Stimulated activated CD4-positive, alpha-beta T cell treated with anti-CD3 and anti-CD28 coated beads, Interleukin-1b, Interleukin-23, amount 100 ng/mL, for 24 hours (primary cell): ENCODE data around the gene DROSHA.

ENCODE experiments used
- DNase-seq, 4 experiments: peaks; one replicate each; pipeline ENCODE4 v3.0.0-alpha.2; 2020; ENCODE audit warnings: low read depth in 4 of 4, low spot score in 1 of 4

Gene DROSHA

GRCh38 chr5:31523041-31523440 lies 8.9 kb downstream of the DROSHA start:
- no peak for DNase-seq

DNA sequence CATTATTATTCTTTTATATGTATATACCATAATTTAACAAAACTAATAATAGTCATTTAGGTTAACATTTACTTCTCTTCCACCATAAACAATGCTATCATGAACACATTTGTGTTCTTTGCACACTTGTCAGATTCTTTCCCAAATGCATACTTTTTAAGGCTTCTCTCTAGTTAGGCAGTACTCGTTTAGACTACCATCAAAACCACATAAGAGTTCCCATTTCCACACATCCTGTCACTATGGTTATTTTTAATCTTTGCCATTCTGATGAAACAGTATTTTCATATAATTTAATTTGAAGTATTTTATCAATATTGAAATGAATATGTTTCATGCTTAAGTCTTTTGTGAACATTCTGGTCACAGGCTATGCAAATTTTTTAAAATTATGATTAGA lies 15.1 kb downstream of the DROSHA start:
- DNase-seq, result no peak

- DNase-seq, result no peak
Measured at GRCh38 chr5:31511305-31511704, 20.6 kb downstream of the DROSHA start.

DNA sequence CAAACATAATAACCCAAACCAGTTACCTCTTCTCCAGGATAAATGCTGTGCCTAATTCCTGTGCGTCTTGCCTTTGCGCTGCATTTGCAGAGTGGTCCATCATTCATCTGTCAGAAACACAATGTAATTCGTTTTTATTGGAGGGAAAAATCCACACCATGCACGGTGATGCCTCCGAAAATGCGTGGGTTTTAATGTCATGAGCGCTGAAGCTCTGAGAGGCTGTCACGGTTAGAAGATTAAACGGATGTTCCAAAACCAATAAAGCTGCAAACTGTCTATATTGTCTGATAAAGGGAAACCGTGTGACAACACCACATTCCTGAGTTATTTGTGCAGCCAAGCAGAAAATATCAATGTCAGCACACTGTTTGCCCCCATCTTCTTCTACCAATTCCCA lies 27.4 kb downstream of the DROSHA start:
- no peak for DNase-seq

- no peak for DNase-seq
Measured at GRCh38 chr5:31502506-31502905, 29.4 kb downstream of the DROSHA start.

DNA sequence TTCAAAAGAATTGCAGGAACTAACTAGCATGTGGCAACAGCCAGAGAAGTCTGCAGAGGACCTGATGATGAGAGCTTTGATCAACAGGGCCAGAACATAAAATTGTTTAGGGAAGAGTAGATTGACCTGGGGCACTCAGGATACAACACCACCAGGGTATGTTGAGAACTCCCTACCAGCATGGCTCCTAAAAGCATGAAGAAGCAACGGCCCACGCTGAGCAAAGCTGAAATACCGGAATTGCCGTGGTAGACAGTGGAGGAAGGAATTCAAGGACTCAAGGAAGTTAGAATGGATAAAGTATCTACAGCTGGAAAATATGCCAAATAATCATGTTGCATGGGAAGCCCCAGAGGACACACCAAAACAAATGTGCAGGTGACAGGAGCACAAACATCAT lies 31.6 kb downstream of the DROSHA start:
- DNase-seq, result no peak

DNA sequence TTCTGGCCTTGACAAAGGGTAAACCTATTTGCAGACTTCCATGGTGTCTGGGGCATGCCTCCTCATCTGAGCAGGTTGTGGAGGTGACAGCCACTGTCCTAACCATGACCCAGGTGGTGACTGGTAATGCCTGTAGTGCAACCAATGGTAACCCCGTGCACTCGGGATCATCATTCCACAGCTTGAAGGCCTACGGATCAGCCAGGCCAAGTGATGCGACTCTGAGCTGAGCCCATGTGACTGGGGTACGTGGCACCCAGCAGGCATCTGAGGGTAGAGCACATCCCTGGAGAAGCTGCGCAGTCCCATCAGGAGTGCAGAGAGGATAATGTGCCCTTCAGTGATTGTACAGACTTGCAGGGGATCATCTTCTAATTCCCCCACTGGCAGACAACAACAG lies 35.0 kb downstream of the DROSHA start:
- no peak for DNase-seq

DNA sequence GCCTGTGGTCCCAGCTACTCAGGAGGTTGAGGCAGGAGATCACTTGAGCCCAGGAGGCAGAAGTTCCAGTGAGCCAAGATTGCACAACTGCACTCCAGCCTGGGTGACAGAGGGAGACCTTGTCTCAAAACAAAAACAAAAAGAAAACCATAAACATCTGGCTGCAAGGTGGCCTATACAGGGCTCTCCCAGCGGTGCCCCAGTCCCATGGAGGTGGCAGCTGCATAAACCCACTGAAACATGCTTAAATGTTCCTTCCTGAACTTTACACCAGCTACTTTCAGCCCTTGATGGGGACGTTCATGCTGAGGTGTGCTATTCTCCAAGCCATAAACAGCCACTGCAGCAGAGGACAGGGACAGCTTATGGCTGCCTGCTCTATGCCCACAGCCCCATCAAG lies 35.6 kb downstream of the DROSHA start:
- no peak for DNase-seq

DNA sequence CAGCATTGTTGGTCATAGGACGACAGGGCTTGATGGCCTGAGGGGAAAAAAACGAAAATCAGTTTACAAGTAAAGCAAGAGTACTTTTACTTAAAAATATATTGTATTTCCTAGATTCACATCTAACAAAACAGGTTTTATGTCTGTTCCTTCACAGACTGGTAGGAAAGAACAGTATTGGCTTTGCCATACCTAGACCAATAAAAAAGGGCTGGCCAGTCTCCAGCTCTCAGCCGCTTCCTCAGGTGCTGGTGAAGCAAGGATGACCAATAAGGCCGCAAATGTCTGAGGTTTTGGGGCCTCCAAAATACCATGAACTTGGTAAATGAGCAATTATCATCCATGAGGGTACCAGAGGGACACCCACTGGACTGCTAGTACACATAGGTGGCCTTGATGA lies 36.6 kb downstream of the DROSHA start:
- no peak for DNase-seq

DNA sequence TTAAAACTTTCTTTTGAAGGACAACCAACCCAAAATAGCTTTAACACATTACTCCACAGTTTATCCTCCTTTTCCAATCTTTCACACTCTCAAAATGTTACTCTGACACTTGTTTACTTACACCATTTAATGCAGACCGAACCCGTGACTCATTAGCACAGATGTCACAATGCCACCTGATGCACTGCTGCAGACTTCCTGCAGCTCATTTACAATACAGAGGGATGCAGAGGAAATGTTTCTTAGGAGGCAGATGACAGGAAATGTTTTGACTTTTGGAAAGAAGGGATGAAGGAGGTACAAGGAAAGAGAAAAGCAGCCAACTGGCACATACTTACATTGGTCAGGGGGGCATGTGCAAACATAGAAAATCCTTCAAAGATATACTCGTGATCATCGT lies 39.0 kb downstream of the DROSHA start:
- no peak for DNase-seq

DNA sequence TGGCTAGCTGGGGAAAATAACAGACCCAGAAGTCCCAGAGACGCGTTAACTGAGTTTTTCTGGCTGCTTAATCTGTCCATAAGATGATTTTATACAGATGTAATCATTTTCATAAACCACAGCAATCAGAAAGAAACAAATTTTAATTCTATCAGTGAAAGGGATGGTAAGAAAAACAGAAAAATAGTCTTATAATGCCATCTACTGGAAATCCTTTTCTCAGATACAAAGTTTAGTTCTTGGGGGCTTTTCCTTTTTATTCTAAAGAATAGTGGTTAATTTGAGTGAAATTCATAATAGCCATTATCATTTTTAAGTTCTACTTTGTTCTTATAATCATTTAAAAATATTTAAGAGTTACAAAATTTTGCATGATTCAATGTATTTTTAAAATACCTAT lies 44.4 kb downstream of the DROSHA start:
- no peak for DNase-seq

- DNase-seq, result no peak
Measured at GRCh38 chr5:31486441-31486840, 45.5 kb downstream of the DROSHA start.

DNA sequence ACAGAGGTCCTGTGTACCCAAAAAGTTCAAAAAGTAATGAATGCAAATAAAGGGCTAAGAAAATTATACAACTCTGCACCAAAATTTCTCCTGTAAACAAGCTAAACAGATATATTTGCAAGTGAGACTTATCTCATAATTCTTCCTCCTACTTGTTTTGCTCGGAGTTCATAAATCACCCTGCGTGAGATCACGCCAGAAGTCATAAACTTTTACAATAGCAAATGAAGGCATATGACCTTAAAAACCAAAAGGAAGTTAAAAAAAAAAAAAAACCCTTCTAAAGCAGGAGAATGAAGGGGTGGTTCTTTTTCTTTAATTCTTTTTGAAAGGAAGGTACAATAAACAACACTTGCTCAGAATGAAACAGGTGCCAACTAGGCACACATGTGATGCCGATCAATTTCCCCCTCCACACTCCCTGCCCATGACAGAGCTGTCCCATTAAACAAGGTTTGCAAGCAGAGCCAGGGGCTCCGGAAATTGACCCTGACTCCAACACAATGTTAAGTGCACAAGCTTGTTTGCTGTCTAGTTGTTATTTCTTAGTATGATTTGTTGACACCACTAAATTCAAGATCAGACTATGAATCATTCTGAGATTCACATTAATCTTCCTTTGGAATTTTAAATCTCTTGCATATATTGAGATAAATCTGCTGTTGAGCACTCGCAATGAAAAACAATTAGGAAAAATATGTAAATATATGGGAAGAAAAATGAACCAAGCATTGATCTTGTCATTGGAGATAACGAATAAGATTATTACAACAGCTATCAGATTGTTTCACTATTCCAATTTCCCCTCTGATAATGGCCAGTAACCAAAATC lies 46.3 kb downstream of the DROSHA start:
- no peak for DNase-seq

DNA sequence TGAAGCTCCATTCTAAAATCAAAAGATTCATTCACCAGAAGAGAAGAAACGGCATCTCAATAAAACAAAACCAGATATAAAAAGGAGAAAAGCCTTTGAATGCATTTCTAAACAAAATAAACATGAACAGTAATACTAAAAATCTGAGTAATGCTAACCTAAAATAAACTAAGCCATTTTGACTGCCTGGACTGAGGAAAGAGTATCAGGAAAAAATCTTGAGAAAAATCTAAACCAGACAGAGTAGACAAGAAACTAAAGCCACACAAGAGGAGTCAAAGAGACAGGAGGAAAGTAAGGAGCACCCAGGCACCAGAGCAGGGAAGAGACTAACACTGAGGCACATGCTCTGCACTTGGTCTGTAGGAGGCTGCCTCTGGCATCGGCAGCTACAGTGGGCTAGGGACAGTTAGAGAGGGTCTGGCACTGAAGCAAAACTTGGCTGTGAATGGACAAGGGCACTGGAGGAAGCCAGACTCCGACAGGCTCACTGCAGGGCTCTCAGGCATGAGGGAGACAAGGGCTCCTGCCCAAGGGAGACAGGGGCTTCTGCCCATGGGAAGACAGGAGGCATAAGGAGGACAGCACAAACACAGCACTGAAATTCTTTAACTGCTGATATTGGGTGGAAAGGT lies 50.2 kb downstream of the DROSHA start:
- DNase-seq, result no peak

DNA sequence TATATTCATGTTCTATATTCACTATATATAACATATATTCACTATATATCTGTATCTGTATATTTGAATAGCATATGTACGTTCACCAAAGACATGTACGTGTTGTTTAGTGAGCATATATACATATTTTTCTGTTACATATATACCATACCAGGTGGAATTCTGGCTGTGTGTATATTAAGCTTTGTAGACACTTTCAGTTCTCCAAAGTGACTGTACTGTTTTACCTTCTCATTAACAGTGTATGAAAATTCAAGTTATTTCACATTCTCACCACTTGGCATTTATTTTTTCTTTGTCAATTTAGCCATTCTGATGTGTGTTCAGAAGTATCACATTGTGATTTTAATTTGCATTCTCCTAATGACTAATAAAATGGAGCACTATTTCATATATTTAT lies 52.2 kb downstream of the DROSHA start:
- no peak for DNase-seq

- no peak for DNase-seq
Measured at GRCh38 chr5:31478901-31479300, 53.0 kb downstream of the DROSHA start.

DNA sequence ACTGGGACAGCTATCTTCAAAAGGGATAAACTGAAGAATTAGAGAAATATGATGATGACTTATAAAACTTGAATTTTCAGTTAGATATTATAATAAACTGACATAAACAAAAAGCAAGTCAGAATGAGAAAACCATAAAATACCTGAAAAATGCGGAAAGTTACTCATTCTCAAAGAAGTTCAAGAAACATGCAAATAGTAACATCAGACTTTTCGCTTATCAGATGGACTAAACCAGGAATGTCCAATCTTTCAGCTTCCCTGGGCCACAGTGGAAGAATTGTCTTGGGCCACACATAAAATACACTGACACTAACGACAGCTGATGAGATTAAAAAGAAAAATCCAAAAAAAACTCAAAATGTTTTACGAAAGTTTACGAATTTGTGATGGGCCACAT lies 53.9 kb downstream of the DROSHA start:
- DNase-seq, result no peak

DNA sequence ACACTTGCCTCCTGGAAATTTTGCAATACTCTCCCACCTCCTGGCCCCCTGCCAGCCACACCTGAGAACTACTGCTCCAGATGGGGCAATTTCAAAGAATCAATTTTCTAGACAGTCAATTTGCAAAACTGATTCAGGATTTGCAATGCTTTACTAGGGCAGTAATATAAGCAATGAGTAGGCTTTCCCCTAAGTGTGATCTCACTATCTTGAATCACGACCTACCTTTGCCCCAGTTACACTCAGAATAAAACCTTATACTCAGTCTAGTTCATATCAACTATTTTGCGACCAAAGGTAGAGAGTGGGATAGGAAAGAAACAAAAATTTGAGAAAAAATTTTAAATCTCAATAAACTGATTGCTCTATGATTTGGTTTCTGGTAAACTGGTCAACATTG lies 54.4 kb downstream of the DROSHA start:
- DNase-seq, result no peak

GRCh38 chr5:31476738-31477141 lies 55.2 kb downstream of the DROSHA start:
- no peak for DNase-seq

- DNase-seq, result no peak
Measured at GRCh38 chr5:31471916-31472315, 60.0 kb downstream of the DROSHA start.

- no peak for DNase-seq
Measured at GRCh38 chr5:31471040-31471439, 60.9 kb downstream of the DROSHA start.

DNA sequence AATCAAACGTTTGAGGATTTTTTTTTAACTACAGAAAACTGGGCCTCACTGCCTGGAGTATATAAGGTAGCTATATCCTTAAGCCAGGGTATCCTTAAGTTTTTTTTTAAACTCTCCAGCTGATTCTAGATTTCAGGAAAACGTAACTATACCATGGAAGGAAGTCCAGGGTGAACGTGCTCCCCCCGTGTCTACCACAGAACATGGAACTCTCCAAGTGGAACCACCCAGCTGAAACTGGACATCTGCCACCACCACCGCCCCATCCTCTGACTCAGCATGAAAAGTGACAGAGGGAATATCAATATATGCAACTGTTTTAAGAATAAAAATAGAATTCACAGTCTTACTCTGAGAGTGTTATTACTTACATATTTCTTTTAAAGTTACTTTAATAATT lies 61.3 kb downstream of the DROSHA start:
- DNase-seq, result no peak

GRCh38 chr5:31469886-31470285 lies 62.0 kb downstream of the DROSHA start:
- DNase-seq, result no peak
